Measurements from ENCODE around the gene FEV.

DNA sequence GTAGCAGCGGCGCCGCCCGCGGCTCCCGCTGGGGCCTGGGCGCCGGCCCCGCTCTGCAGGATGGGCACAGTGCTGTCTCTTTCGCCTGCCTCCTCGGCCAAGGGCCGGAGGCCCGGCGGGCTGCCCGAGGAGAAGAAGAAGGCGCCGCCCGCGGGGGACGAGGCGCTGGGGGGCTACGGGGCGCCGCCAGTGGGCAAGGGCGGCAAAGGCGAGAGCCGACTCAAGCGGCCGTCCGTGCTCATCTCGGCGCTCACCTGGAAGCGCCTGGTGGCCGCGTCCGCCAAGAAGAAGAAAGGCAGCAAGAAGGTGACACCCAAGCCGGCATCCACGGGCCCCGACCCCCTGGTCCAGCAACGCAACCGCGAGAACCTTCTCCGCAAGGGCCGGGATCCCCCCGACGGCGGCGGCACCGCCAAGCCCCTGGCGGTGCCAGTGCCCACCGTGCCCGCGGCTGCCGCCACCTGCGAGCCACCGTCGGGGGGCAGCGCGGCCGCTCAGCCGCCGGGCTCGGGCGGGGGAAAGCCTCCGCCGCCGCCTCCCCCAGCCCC is 25.1 kb downstream of the FEV start:
- TF ChIP-seq, protein P1, sequence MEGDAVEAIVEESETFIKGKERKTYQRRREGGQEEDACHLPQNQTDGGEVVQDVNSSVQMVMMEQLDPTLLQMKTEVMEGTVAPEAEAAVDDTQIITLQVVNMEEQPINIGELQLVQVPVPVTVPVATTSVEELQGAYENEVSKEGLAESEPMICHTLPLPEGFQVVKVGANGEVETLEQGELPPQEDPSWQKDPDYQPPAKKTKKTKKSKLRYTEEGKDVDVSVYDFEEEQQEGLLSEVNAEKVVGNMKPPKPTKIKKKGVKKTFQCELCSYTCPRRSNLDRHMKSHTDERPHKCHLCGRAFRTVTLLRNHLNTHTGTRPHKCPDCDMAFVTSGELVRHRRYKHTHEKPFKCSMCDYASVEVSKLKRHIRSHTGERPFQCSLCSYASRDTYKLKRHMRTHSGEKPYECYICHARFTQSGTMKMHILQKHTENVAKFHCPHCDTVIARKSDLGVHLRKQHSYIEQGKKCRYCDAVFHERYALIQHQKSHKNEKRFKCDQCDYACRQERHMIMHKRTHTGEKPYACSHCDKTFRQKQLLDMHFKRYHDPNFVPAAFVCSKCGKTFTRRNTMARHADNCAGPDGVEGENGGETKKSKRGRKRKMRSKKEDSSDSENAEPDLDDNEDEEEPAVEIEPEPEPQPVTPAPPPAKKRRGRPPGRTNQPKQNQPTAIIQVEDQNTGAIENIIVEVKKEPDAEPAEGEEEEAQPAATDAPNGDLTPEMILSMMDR (conservative IDR thresholded peaks at IDR 0.05 in 1 of 2, IDR thresholded peaks at IDR 0.05 in 1 of 2; ENCODE audit: extremely low read depth in 1 of 2, insufficient read depth in 1 of 2, low read depth in 1 of 2, low read length in 2 of 2), result no peak
- no peak for TF ChIP-seq EZH2 (IDR thresholded peaks at IDR 0.05; ENCODE audit: borderline replicate concordance, low read length)
